Right ventricle myocardium inferior (tissue), 1 donor: ENCODE results near the gene PSMB5. TPM values are rescaled to one million over a fixed set of nuclear protein-coding genes. Genes with fewer than 3 reads are reported as not detected.
A peak's percentile ranks its signal among the peaks of the same experiment; 100 is the strongest.

Source experiments
- ATAC-seq: fragments of 200-7000 bp; cut with Tn5 transposase; one replicate; pipeline ENCODE4 v1.9.1; 2020; ENCODE audit warnings: mild to moderate bottlenecking, moderate library complexity
- DNase-seq: peaks from one replicate; pipeline ENCODE4 v3.0.0; 2021; ENCODE audit errors: missing footprints
- intact Hi-C: fragments of 100-400 bp; cut with DNase I; formaldehyde crosslinking; loops from one replicate; pipeline ENCODE4 v1.11.0; 2022
- total RNA-seq: library from RNA; stranded (reverse); fragmentation: NEBNext Ultra II Directional; extraction: Animal tissue kit (Norgen Biotek cat#: 25700); gene quantifications from one replicate; pipeline ENCODE4 v1.2.1, GENCODE V29; 2021
- donor health status: DM: no; HTN: yes; CAD: no; lungs with severe emphysema.

The PSMB5 gene
- total RNA-seq, 1 donor from 2014 or later, result 134 TPM

DNA sequence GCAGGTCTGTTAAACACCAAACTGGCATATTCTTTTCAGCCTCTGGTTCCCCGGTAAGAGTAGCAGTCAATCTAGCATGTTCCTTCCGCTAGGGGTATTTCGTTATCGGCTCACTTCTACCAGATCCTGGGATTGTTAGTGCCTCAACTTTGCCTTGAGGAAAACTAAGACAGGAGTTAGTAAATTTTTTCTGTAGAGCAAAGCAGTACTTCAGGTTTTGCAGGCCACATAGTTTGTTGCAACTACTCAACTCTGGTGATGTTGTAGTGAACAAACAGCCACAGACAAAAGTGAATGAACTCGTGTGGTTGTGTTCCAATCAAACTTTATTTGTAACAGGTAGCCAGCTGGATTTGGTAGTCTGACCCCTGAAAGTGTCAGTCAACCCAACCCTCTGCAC is 28.9 kb upstream of the PSMB5 start:
- DNase-seq (no peak), ATAC-seq (no peak)
- intact Hi-C loops, result loop anchor here (5.0 kb wide), 1 partner anchor 39 kb away; the partner anchor contains the start of gene CIROP

DNA sequence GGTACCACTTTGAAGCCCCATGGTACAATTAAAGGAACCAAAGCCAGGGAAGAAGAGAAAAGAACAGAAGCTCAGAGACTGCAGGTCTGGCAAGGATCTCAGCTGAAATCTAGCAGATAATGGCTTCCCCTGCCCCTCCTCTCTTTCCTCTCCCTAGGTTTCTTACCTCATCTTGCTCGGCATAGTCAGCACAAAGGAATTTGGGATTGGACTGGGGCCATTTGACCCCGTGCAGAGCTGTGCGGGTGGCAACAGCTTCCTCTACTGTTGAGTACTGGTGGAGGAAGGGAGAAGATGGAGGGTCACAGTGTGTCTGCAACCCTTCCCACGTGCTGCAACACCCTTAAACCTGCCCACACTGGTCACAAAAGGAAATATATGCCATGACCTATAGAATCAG is 27.3 kb upstream of the PSMB5 start:
- ATAC-seq (peak; percentile 30), DNase-seq (no peak)
- intact Hi-C loops, result loop anchor here (5.0 kb wide), 1 partner anchor 40 kb away; the partner anchor contains the start of gene CIROP

DNA sequence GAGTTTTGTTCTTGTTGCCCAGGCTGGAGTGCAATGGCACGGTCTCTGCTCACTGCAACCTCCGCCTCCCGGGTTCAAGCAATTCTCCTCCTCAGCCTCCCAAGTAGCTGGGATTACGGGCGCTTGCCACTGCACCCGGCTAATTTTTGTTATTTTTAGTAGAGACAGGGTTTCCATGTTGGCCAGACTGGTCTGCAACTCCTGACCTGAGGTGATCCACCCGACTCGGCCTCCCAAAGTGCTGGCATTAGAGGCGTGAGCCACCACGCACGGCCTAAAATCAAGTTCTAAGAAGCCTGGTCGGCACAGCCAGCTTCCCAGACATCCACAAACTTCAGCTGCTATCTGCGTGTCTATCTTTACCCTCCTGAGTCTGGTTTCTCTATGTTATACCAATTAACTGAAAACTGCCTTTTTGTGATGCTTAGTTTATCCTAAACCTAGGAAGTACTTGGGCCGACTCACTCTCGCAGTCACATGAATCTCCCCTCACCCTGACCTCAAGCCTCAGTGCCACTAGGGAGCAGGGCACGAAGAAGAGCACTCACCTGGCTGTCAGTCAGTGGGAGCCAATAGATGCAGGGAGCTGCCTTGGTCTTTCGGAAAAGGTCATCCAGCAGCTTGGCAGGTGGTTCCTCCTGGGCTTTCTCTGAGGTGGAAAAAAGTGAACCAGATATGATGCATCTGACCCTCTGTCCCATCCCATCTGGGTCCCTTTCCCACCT is 26.0 kb upstream of the PSMB5 start:
- ATAC-seq (no peak), DNase-seq (no peak)
- intact Hi-C loops, result loop anchor here (5.0 kb wide), 1 partner anchor 42 kb away; the partner anchor contains the start of gene CIROP

DNA sequence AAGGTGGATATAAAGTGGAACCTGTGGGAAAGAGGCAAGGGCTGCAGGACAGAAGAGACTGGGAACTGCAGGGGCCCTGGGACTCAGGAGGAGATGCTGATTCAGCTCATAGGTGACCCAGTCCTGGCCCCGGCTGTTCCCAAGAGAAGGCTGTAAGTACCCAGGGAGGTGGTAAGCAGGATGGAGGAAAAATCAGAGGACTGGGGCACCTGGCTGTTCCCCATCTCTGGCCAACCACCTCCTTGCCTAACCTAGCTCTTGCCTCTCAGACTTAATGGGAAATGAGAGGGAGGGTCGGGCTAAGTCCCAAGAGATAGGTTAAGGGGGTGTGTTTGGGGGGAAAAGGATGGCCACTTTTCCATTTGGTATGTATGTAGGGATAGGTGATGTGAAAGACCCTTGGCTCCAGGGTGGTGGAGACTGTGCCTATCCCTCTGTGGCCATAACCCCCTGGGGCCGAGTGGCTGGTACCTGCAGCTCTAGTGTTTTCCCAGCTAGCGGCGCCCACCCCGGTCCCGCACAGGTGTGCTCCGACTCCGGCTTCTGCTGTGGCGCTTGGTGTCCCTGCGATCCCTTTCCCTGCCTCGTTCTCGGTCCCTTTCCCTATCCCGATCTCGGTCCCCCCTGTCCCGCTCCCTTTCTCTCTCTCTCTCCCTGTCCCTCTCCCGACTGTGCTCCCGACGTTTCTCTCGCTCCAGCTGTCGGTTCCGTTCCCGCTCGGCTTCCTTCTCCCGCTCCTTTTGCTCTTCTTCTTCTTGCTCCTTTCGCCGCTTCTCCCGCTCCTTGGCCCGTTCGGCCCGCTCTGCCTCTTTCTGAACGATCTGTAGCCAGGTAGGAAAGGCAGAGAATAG is 24.2 kb upstream of the PSMB5 start:
- no peak for ATAC-seq
- DNase-seq, result no peak
- intact Hi-C loops, result loop anchor here (1.0 to 10.0 kb wide), 4 partner anchors 64 to 504 kb away; partner anchors contain the start of gene PRMT5

- peak; percentile 73 for ATAC-seq
- intact Hi-C loops, result loop anchor here (1.0 to 10.0 kb wide), 4 partner anchors 63 to 503 kb away; partner anchors contain the start of gene PRMT5
- DNase-seq, result peak; percentile 90
Observed at GRCh38 chr14:23057757-23058653, 23.3 kb upstream of the PSMB5 start.

DNA sequence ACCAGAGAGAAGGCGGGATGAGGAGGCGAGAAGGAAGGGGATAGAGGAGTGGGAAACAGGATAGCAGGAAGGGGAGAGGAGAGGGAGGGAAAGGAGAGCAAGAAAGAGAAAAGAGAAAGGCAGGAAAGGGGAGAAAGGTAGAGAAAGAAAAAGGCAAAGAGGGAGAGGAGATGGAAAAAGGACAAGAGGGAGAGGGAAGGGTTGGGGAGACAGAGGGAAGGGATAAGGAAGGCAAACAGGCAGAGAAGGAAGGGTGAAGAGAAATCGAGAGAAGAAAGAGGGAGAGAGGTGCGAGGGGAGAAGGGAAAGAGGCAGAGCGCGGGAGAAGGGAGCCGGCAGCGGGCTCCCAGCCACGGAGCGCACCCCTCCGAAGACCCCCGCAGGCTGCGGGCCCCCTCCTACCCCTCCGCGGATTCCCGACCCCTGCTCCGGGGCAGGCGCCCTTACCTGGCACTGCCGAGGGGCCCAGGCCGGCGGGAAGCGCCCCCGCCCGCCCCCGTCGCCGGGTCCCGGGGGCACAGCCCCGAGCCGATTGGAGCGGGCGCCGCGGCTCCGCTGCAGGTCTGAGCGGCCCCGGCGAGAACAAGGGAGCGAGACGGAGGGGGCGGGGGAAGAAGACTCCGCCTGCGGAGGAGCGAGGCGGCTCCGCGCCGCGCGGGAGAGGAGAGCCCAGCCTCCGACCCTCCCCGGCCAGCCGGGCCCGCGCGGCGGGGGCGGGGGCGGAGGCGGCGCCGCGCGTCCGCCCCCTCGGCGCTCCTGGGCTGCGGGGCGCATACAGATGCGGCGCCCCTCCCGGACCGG is 22.5 kb upstream of the PSMB5 start, which contains the start of gene CDH24:
Gene CDH24, minus strand, starts transcription at position 565 of the 801 bp plus-strand sequence. CDS start 1,787 bp downstream, outside the sequence.
- intact Hi-C loops, result loop anchor here (5.0 to 10.0 kb wide), 2 partner anchors 130 to 502 kb away; partner anchors contain the start of gene PRMT5
- ATAC-seq (peak; percentile 74), DNase-seq (peak; percentile 83)

DNA sequence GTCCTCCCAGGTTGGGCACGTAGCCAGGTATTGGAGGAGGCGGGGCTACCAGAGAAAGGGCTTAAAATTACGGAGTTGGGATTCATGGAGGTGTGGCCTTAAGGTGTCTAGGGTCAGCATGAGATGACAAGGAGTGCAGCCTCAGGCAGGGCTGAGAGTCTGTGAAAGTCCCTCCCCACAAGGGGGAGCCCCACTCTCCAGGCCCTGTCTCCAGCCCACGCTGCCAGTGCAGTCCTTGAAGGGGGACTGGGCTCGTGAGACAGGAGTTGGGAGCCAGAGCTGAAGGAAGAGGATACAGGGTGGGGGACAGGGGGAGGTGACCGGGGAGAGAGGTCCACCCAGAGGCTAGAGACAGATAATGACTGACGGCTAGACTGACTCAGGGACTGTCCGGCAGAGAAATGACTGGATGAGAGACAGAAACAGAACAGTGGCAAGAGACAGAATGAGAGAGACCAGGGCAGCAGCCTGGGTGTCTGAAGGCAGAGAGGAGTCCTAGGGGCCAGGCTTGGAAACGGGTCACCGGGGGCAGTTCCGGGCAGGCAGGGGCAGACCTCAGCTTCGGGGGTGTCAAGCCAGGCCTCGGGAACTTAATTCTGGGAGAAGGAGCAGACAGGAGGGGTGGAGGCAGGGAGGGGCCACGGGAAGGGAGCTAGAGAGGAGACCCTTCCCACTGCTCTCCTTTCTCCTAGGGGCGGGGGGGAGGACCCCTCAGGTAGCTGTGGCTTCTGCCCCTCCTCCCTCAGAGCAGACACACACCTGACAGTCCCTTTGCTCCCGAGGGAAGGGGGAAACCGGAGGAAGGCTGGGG is 21.6 kb upstream of the PSMB5 start:
- intact Hi-C loops, result loop anchor here (5.0 to 10.0 kb wide), 2 partner anchors 129 to 502 kb away; partner anchors contain the start of gene PRMT5
- peak; percentile 77 for DNase-seq
- ATAC-seq, result peak; percentile 48

DNA sequence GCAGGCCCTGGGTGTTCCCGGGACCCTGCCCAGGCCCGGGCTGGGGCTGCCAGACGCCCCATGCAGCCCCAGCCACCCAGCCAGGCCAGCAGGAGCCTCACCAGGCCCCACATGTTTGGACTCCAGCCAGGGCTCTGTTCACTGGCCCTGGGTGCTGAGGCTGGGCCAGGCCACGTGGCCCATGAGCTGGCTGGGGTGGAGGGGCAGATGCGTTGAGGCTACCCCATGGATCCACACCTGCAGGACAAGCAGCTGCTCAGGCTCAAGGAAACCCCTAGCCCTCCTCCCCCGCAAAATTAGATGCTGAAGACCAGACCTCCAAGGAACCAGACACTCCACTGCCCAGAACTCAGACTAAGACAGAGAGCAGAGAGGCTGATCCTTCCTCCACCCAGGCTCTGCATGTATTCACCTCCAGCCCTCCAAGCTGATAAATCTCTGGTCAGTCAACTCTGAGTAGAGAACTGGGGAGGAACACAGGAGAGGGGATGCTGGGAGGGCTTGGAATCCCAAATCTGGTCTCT is 21.0 kb upstream of the PSMB5 start:
- intact Hi-C loops, result loop anchor here (5.0 to 10.0 kb wide), 2 partner anchors 128 to 501 kb away; partner anchors contain the start of gene PRMT5

DNA sequence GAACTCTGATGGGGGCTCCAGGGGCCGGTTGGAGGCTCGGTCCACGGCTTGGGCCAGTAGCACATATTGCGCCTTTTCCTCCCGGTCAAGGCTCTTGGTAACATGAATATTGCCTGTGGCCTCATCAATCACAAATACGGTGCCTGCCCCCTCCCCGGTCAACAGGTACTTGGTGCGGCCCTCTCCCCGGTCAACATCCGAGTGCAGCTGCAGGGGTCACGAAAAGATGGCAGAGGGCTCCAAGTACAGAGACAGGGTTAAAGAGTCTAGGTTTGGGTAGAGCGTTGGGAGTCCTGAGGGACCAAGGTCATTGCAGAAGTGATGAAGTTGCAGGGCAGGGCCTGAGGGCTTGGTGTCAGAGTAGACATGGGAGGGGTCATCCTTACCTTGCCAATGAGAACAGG is 20.4 kb upstream of the PSMB5 start:
- DNase-seq, result no peak
- ATAC-seq, result no peak
- intact Hi-C loops, result loop anchor here (5.0 to 10.0 kb wide), 2 partner anchors 128 to 500 kb away; partner anchors contain the start of gene PRMT5

More for the DNA sequence above, 21.0 kb upstream of the PSMB5 start:
- DNase-seq (no peak), ATAC-seq (no peak)

GRCh38 chr14:23054000-23054811 is 19.5 kb upstream of the PSMB5 start:
- no peak for DNase-seq
- intact Hi-C loops, result loop anchor here (10.0 kb wide), 1 partner anchor 499 kb away; no protein-coding TSS in a partner anchor

GRCh38 chr14:23053426-23053825 is 18.7 kb upstream of the PSMB5 start:
- intact Hi-C loops, result loop anchor here (10.0 kb wide), 1 partner anchor 499 kb away; no protein-coding TSS in a partner anchor
- ATAC-seq, result no peak

More at GRCh38 chr14:23054000-23054811, 19.5 kb upstream of the PSMB5 start:
- no peak for ATAC-seq

DNA sequence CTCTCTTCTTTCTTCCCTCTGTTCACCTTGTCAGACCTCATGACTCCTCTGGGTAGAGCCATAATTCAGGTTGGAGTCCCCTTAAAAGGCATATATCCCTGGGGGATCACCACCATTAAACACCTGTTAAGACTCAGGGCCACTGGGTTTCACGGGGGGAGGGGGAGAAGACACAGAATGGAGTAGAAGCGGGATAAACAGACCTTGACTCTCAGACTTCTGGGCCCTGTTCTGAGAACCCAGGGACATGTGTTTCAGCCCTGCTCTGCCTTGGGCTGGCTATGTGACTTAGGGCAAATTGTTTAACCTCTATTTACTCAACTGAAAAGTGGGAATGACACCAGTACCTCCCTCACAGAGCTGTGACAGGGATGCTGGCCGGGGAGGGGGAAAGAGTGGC is 18.0 kb upstream of the PSMB5 start:
- DNase-seq (no peak), ATAC-seq (no peak)
- intact Hi-C loops, result loop anchor here (10.0 kb wide), 1 partner anchor 498 kb away; no protein-coding TSS in a partner anchor

More at GRCh38 chr14:23053426-23053825, 18.7 kb upstream of the PSMB5 start:
- DNase-seq, result no peak

DNA sequence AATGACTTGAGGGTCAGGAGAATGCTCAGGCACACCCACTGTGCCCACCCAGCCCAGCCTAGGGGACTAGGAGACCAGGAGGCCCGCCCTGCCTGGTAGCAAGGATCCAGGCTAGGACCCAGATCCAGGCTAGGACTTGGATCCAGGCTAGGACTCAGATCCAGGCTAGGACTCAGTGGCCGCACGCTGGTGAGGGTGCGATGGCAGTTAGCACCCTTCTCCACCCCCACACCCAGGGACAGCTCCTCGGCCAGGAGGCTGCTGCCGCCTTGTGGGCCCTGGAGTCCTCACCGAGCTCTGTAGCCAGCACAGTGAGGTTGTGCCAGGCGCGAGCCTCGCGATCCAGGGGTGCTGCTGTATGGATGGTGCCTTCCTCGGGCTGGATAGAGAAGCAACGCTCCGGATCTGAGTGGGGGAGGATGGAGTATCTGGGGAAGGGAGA is 17.5 kb upstream of the PSMB5 start:
- ATAC-seq (no peak), DNase-seq (no peak)

DNA sequence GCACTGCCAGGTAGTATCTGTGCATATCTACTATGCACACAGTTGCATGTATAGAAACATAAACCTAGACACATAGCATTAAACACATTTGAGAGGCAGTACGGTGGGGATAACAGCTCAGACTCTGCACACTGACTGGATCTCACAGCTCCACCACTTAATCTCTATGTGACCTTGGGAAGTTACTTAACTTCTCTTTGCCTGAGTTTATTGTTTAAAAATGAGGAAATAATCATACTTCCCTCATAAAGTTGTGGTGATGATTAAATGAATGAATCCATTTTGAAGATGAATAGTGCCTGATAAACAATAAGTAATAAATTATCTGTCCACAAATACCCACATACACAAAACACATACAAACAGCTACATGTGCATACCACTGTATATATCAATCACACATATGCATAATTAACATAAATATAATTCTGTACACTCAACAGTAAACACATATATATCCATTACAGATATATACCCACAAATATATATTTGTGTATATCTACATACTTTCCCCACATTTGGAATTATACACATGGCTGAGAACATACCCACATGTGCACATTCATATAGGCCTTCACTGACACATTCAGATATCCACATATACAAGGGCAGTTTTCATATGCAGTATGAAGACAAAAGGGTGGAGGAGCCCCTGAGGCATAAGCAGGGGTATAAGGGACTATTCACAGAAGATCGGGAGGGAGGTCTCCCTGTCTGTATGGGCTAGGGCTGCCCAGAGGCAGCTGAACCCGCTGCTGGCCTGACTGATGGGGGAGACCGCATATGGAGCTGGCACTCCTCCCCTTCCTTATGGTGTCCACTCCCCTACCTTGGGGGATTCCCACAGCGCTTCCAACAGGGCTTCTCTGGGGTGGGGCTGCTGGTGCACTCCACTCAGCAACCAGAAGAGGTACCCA is 16.7 kb upstream of the PSMB5 start:
- DNase-seq, result no peak
- no peak for ATAC-seq
- intact Hi-C loops, result loop anchor here (10.0 kb wide), 1 partner anchor 497 kb away; no protein-coding TSS in a partner anchor

More for the DNA sequence above, 17.5 kb upstream of the PSMB5 start:
- intact Hi-C loops, result loop anchor here (10.0 kb wide), 1 partner anchor 497 kb away; no protein-coding TSS in a partner anchor
